Type B pancreatic cell (in vitro differentiated cells): ENCODE measurements around the gene MAPK8. TPM values are rescaled to one million over a fixed set of nuclear protein-coding genes. Genes with fewer than 3 reads are reported as not detected.
"Not testable (repeated sequence)": the region's sequence is repeated elsewhere in the genome, so short reads cannot be mapped to it uniquely, and the experiment has no call there.

Source experiments
- DNase-seq: peaks from one replicate; pipeline ENCODE4 v3.0.0; 2021; ENCODE audit warnings: mixed read lengths; ENCODE audit not compliant: unreplicated experiment; ENCODE audit errors: extremely low spot score
- H3K27ac Mint-ChIP-seq: 2 replicates; pipeline ENCODE4 v1.8.0; 2021; ENCODE audit warnings: mild to moderate bottlenecking, mixed read lengths
- H3K27me3 Mint-ChIP-seq: 2 replicates; pipeline ENCODE4 v1.8.0; 2021; ENCODE audit warnings: mixed read lengths
- H3K36me3 Mint-ChIP-seq: 2 replicates; pipeline ENCODE4 v1.8.0; 2021; ENCODE audit warnings: mixed read lengths
- H3K4me1 Mint-ChIP-seq: one replicate; pipeline ENCODE4 v1.8.0; 2021; ENCODE audit warnings: mixed read lengths; ENCODE audit not compliant: unreplicated experiment
- H3K4me3 Mint-ChIP-seq: 2 replicates; pipeline ENCODE4 v1.8.0; 2021; ENCODE audit warnings: mild to moderate bottlenecking, mixed read lengths
- H3K9me3 Mint-ChIP-seq: 2 replicates; pipeline ENCODE4 v1.8.0; 2021; ENCODE audit warnings: mixed read lengths
- CTCF ChIP-seq: fragments of 200-600 bp; sonication (generic); conservative IDR thresholded peaks from 2 replicates; pipeline ENCODE4 v1.5.0; 2021; ENCODE audit warnings: antibody characterized with exemption, mild to moderate bottlenecking
- total RNA-seq: library from RNA; stranded (reverse); gene quantifications from 2 replicates; pipeline ENCODE4 v1.2.1, GENCODE V29; 2021; ENCODE audit warnings: low replicate concordance

Gene MAPK8
- total RNA-seq, 1 donor from 2014 or later, result 48.4 TPM

- H3K4me1 Mint-ChIP-seq, result peaks cover 12% of the 10 kb centered on the region
- H3K36me3 Mint-ChIP-seq, result peaks cover 30% of the 10 kb centered on the region
- H3K9me3 Mint-ChIP-seq, result peaks cover 8% of the 10 kb centered on the region
- no peak for DNase-seq
- no peak for TF ChIP-seq CTCF
- H3K27ac Mint-ChIP-seq, result peak overlapping the region; percentile 30
- no peak overlapping the region for H3K4me3 Mint-ChIP-seq
- no peaks in the 10 kb centered on the region for H3K27me3 Mint-ChIP-seq
Observed at GRCh38 chr10:48417374-48417773, 110.9 kb downstream of the MAPK8 start.

GRCh38 chr10:48418189-48418788 lies 111.8 kb downstream of the MAPK8 start:
- no peak for DNase-seq
- Mint-ChIP-seq H3K4me1 (peaks cover 12% of the 10 kb centered on the region), H3K36me3 (peaks cover 25% of the 10 kb centered on the region), H3K4me3 (no peak overlapping the region), H3K9me3 (peaks cover 5% of the 10 kb centered on the region), H3K27ac (no peak overlapping the region), H3K27me3 (no peaks in the 10 kb centered on the region)
- no peak for TF ChIP-seq CTCF

DNA sequence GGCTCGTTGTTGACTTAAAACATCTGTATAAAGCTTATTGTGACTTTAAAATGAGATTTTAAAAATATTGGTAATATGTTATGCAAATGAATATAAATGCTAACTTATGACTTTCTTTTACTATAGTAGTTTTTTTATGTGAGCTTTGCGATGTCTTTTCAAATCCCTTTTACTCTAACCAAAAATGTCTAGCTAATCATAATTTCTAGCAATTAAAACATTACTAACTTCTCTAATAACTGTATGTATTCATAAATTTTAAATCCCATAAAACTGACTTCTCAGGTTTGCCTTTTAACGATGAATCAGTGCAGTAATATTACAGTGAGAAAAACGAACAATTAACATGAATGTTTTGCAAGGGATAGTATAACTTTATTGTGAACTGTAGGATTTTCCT lies 113.2 kb downstream of the MAPK8 start:
- no peak for TF ChIP-seq CTCF
- Mint-ChIP-seq H3K4me1 (peaks cover 12% of the 10 kb centered on the region), H3K4me3 (no peak overlapping the region), H3K27ac (no peak overlapping the region), H3K27me3 (no peaks in the 10 kb centered on the region), H3K9me3 (peaks cover 5% of the 10 kb centered on the region), H3K36me3 (peaks cover 18% of the 10 kb centered on the region)
- DNase-seq, result no peak

DNA sequence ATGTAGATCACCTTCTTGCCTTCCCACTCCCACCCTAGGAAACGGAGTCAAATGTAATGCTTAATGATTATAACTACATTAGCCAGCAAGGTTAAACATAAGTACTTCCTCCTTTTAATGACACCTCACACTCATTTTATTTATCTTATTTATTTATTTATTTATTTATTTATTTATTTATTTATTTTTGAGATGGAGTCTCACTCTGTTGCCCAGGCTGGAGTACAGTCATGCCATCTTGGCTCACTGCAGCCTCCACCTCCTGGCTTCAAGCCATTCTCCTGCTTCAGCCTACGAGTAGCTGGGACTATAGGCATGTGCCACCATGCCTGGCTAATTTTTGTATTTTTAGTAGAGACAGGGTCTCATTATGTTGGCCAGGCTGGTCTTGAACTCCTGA lies 115.4 kb downstream of the MAPK8 start:
- H3K9me3 Mint-ChIP-seq, H3K27ac Mint-ChIP-seq, H3K4me1 Mint-ChIP-seq, H3K4me3 Mint-ChIP-seq, H3K27me3 Mint-ChIP-seq, DNase-seq: not testable (repeated sequence)
- H3K36me3 Mint-ChIP-seq, result peaks cover 15% of the 10 kb centered on the region

GRCh38 chr10:48423884-48424283 lies 117.4 kb downstream of the MAPK8 start:
- H3K4me3 Mint-ChIP-seq, result no peak overlapping the region
- H3K9me3 Mint-ChIP-seq, result no peaks in the 10 kb centered on the region
- H3K27me3 Mint-ChIP-seq, result no peaks in the 10 kb centered on the region
- no peak for DNase-seq
- H3K36me3 Mint-ChIP-seq, result peaks cover 20% of the 10 kb centered on the region
- H3K27ac Mint-ChIP-seq, result no peak overlapping the region
- TF ChIP-seq CTCF, result no peak
- H3K4me1 Mint-ChIP-seq, result no peaks in the 10 kb centered on the region

DNA sequence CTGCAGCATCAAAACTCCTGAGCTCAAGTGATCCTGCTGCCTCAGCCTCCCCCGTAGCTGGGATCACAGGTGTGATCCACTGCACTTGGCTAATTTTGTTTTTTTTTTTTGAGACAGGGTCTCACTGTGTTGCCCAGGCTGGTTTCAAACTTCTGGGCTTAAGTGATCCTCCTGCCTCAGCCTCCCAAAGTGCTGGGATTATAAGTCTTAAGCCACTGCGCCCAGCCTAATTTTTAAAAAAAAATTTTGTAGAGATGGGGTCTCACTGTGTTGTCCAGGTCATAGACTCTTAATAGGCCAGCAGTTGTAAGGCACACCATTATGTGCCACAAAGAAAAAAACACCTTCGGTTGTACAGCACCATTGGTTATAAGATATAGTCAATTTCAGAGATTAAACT lies 122.4 kb downstream of the MAPK8 start:
- no peaks in the 10 kb centered on the region for H3K4me1 Mint-ChIP-seq
- no peak overlapping the region for H3K27ac Mint-ChIP-seq
- DNase-seq, result no peak
- no peak overlapping the region for H3K4me3 Mint-ChIP-seq
- no peaks in the 10 kb centered on the region for H3K9me3 Mint-ChIP-seq
- no peaks in the 10 kb centered on the region for H3K27me3 Mint-ChIP-seq
- TF ChIP-seq CTCF, result no peak
- peaks cover 23% of the 10 kb centered on the region for H3K36me3 Mint-ChIP-seq
